PC-3 (cell line): Measurements from ENCODE around the gene IKBIP. TPM values are rescaled to one million over a fixed set of nuclear protein-coding genes. Genes with fewer than 3 reads are reported as not detected.

ENCODE experiments used
- ATAC-seq: fragments of 200-7000 bp; cut with Tn5 transposase; 2 replicates; pipeline ENCODE4 v1.9.1; 2020; ENCODE audit warnings: mild to moderate bottlenecking, moderate library complexity
- BruUV-seq: library from RNA; stranded (reverse); fragments of 400-500 nt; replicated peaks from 2 replicates; lab custom pipeline; 2021; lab: Mats Ljungman, UMichigan
- CTCF ChIA-PET: fragments of 300-600 bp; sonication (Branson Sonifier 250); formaldehyde crosslinking; loops from one replicate; lab custom pipeline; 2022; ENCODE audit warnings: antibody characterized with exemption; lab: Charles Lee
- POLR2A ChIA-PET: fragments of 300-600 bp; sonication (Branson Sonifier 250); formaldehyde crosslinking; loops from one replicate; lab custom pipeline; 2022; ENCODE audit warnings: antibody characterized with exemption; ENCODE audit not compliant: unreplicated experiment; lab: Charles Lee
- DNase-seq: peaks from one replicate; pipeline ENCODE4 v3.0.0-alpha.2; 2015
- H2AFZ ChIP-seq: fragments of 300-600 bp; sonication (generic); 2 replicates; pipeline ENCODE4 v1.6.0; 2016; ENCODE audit warnings: antibody characterized with exemption, low read length
- H3F3A ChIP-seq: fragments of 300-600 bp; sonication (generic); one replicate; pipeline ENCODE4 v1.6.0; 2017; ENCODE audit warnings: antibody characterized with exemption, low read length, control low read depth, mild to moderate bottlenecking; ENCODE audit not compliant: unreplicated experiment
- H3K27ac ChIP-seq: fragments of 300-600 bp; sonication (generic); 2 replicates; pipeline ENCODE4 v1.5.1; 2016; ENCODE audit warnings: mild to moderate bottlenecking, low read length
- H3K27me3 ChIP-seq: fragments of 300-600 bp; sonication (generic); 2 replicates; pipeline ENCODE4 v1.6.1; 2016; ENCODE audit warnings: low read length, mixed read lengths
- H3K36me3 ChIP-seq: fragments of 300-600 bp; sonication (generic); 2 replicates; pipeline ENCODE4 v1.6.1; 2016; ENCODE audit warnings: low read depth, mixed run types, low read length, mixed read lengths
- H3K4me1 ChIP-seq: fragments of 300-600 bp; sonication (generic); 2 replicates; pipeline ENCODE4 v1.5.1; 2016; ENCODE audit warnings: low read length; ENCODE audit not compliant: insufficient read depth
- H3K4me2 ChIP-seq: fragments of 300-600 bp; sonication (generic); 2 replicates; pipeline ENCODE4 v1.6.0; 2016; ENCODE audit warnings: low read length
- H3K4me3 ChIP-seq: fragments of 300-600 bp; sonication (generic); 2 replicates; pipeline ENCODE4 v1.5.1; 2016; ENCODE audit warnings: mild to moderate bottlenecking, low read length, mixed read lengths
- H3K79me2 ChIP-seq: fragments of 300-600 bp; sonication (generic); 2 replicates; pipeline ENCODE4 v1.6.1; 2017; ENCODE audit warnings: low read length, mixed read lengths
- H3K9ac ChIP-seq: fragments of 300-600 bp; sonication (generic); 2 replicates; pipeline ENCODE4 v1.6.0; 2016; ENCODE audit warnings: mild to moderate bottlenecking, low read length
- H3K9me2 ChIP-seq: fragments of 300-600 bp; sonication (generic); replicated peaks from 2 replicates; pipeline ENCODE4 v1.6.1; 2016; ENCODE audit warnings: mixed run types, low read length, mixed read lengths
- H3K9me3 ChIP-seq: fragments of 300-600 bp; sonication (generic); 2 replicates; pipeline ENCODE4 v1.6.1; 2016; ENCODE audit warnings: low read length, mixed read lengths
- H4K20me1 ChIP-seq: fragments of 300-600 bp; sonication (generic); 2 replicates; pipeline ENCODE4 v1.6.1; 2016; ENCODE audit warnings: low read length, mixed read lengths
- EZH2 ChIP-seq: fragments of 300-600 bp; sonication (generic); IDR thresholded peaks from one replicate; pipeline ENCODE4 v1.6.1; 2017; ENCODE audit warnings: antibody characterized with exemption, mild to moderate bottlenecking, low read length; ENCODE audit not compliant: unreplicated experiment
- EZH2phosphoT487 ChIP-seq: fragments of 300-600 bp; sonication (generic); IDR thresholded peaks from 2 replicates; pipeline ENCODE4 v1.6.1; 2018; ENCODE audit warnings: mild to moderate bottlenecking, antibody characterized with exemption, low read length, borderline replicate concordance
- intact Hi-C: fragments of 100-400 bp; cut with micrococcal nuclease; formaldehyde crosslinking; loops from 2 replicates; pipeline ENCODE4 v1.9.0; 2023
- total RNA-seq: library from RNA; depleted of rRNA; stranded (reverse); fragments of >200 nt; gene quantifications from 2 replicates; pipeline ENCODE4 v1.2.3, GENCODE V29; 2014
- TF ChIP-seq, protein P1 (sequence below): fragments of 300-600 bp; sonication (generic); conservative IDR thresholded peaks from 2 replicates; pipeline ENCODE4 v1.5.1; 2017; ENCODE audit warnings: antibody characterized with exemption, low read depth, mild to moderate bottlenecking, low read length

Gene IKBIP
- total RNA-seq, 1 experiment from 2014 or later = 11.1 TPM

- TF ChIP-seq EZH2phosphoT487 = no peak
- TF ChIP-seq, protein P1, sequence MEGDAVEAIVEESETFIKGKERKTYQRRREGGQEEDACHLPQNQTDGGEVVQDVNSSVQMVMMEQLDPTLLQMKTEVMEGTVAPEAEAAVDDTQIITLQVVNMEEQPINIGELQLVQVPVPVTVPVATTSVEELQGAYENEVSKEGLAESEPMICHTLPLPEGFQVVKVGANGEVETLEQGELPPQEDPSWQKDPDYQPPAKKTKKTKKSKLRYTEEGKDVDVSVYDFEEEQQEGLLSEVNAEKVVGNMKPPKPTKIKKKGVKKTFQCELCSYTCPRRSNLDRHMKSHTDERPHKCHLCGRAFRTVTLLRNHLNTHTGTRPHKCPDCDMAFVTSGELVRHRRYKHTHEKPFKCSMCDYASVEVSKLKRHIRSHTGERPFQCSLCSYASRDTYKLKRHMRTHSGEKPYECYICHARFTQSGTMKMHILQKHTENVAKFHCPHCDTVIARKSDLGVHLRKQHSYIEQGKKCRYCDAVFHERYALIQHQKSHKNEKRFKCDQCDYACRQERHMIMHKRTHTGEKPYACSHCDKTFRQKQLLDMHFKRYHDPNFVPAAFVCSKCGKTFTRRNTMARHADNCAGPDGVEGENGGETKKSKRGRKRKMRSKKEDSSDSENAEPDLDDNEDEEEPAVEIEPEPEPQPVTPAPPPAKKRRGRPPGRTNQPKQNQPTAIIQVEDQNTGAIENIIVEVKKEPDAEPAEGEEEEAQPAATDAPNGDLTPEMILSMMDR = no peak
- H3F3A ChIP-seq = no peaks in the 10 kb centered on the region
- intact Hi-C loops = no loop called here
- no peak overlapping the region for H2AFZ ChIP-seq
- no peak overlapping the region for H3K4me3 ChIP-seq
- H3K36me3 ChIP-seq = no peaks in the 10 kb centered on the region
- no peaks in the 10 kb centered on the region for H3K27me3 ChIP-seq
- ATAC-seq (no peak), DNase-seq (no peak)
- CTCF ChIA-PET = interaction anchor here (0.6 kb wide), 1 partner anchor 25 kb away, joined by 5 read pairs; no protein-coding TSS in a partner anchor
- no peaks in the 10 kb centered on the region for H3K9me2 ChIP-seq
- no peaks in the 10 kb centered on the region for H4K20me1 ChIP-seq
- no peaks in the 10 kb centered on the region for H3K9me3 ChIP-seq
- BruUV-seq = no TSS peak
- no peak overlapping the region for H3K27ac ChIP-seq
- 0 out of 2 replicates have a peak, but pooled peaks cover 6% of the 10 kb centered on the region for H3K4me1 ChIP-seq
- POLR2A ChIA-PET = no interaction called here
- H3K9ac ChIP-seq = no peak overlapping the region
- H3K4me2 ChIP-seq = no peak overlapping the region
- H3K79me2 ChIP-seq = no peaks in the 10 kb centered on the region
Observed at GRCh38 chr12:98581101-98581500, 63.5 kb downstream of the IKBIP start.

DNA sequence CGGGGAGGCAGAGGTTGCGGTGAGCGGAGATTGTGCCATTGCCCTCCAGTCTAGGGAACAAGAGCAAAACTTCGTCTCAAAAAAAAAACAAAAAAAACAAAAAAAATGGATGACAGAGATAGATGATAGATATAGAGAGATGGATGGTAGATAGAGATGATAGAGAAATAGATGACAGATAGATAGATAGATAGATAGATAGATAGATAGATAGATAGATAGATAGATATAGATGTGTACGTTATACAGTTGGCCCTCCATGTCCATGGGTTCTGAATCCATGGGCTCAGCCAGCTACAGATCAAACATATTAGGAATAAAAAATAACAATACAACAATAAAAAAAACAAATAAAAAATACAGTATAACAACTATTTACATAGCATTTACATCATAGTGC lies 63.9 kb downstream of the IKBIP start:
- ChIA-PET CTCF (no interaction called here), POLR2A (no interaction called here)
- intact Hi-C loops = no loop called here
- Histone ChIP-seq H3K27ac (no peak overlapping the region), H3K4me3 (no peak overlapping the region), H3K9ac (no peak overlapping the region), H3K9me3 (no peaks in the 10 kb centered on the region), H4K20me1 (no peaks in the 10 kb centered on the region), H3K79me2 (no peaks in the 10 kb centered on the region), H3K27me3 (no peaks in the 10 kb centered on the region), H2AFZ (no peak overlapping the region), H3K4me2 (no peak overlapping the region), H3K9me2 (no peaks in the 10 kb centered on the region), H3F3A (no peaks in the 10 kb centered on the region), H3K36me3 (no peaks in the 10 kb centered on the region), H3K4me1 (0 out of 2 replicates have a peak, but pooled peaks cover 6% of the 10 kb centered on the region)
- BruUV-seq = no TSS peak
- TF ChIP-seq EZH2phosphoT487 (no peak), EZH2 (no peak)
- TF ChIP-seq, protein P1 = no peak
- DNase-seq (no peak), ATAC-seq (no peak)

- no peaks in the 10 kb centered on the region for H3K79me2 ChIP-seq
- ATAC-seq (no peak), DNase-seq (no peak)
- H3K4me1 ChIP-seq = 0 out of 2 replicates have a peak, but pooled peaks cover 6% of the 10 kb centered on the region
- H3K27ac ChIP-seq = no peak overlapping the region
- no peaks in the 10 kb centered on the region for H3K36me3 ChIP-seq
- H3F3A ChIP-seq = no peaks in the 10 kb centered on the region
- no peak overlapping the region for H2AFZ ChIP-seq
- ChIA-PET POLR2A (no interaction called here), CTCF (no interaction called here)
- intact Hi-C loops = no loop called here
- H3K9me3 ChIP-seq = no peaks in the 10 kb centered on the region
- H3K27me3 ChIP-seq = no peaks in the 10 kb centered on the region
- H3K4me3 ChIP-seq = no peak overlapping the region
- no peaks in the 10 kb centered on the region for H3K9me2 ChIP-seq
- TF ChIP-seq, protein P1 = no peak
- H3K9ac ChIP-seq = no peak overlapping the region
- no peaks in the 10 kb centered on the region for H4K20me1 ChIP-seq
- H3K4me2 ChIP-seq = no peak overlapping the region
- BruUV-seq = no TSS peak
Observed at GRCh38 chr12:98579835-98580234, 64.8 kb downstream of the IKBIP start.
